Measurements from ENCODE around the gene TSPAN11.

The TSPAN11 gene

DNA sequence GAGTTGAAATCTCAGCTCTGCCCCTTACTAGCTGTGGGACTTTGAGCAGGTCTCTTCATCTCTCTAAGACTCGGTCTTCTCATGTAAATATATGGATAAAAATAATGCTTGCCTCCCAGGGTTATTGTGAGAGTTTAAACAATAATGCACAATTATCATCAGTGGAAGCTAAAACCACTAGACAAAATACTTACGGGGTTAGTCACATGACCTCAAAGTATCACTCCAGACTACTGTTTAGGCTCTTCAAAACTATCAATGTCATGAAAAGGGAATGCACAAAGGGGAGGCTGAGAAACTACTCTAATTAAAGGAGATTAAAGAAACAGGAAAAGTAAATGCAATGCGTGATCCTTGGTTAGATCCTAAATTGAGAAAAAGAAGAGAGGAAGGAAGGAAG is 24.5 kb upstream of the TSPAN11 start:
- no peak overlapping the region for H3K27ac Mint-ChIP-seq
- H3K27me3 Mint-ChIP-seq = peaks cover 4% of the 10 kb centered on the region
- no peaks in the 10 kb centered on the region for H3K9me3 Mint-ChIP-seq
- no peaks in the 10 kb centered on the region for H3K36me3 Mint-ChIP-seq (ENCODE audit: low read depth)
- no peak for DNase-seq
- no peak overlapping the region for H3K4me3 Mint-ChIP-seq
- ATAC-seq = no peak
- H3K4me1 Mint-ChIP-seq = no peaks in the 10 kb centered on the region

- H3K9me3 Mint-ChIP-seq = no peaks in the 10 kb centered on the region
- no peaks in the 10 kb centered on the region for H3K36me3 Mint-ChIP-seq (ENCODE audit: low read depth)
- DNase-seq (no peak), ATAC-seq (no peak)
- no peak overlapping the region for H3K4me3 Mint-ChIP-seq
- no peaks in the 10 kb centered on the region for H3K4me1 Mint-ChIP-seq
- peaks cover 4% of the 10 kb centered on the region for H3K27me3 Mint-ChIP-seq
- H3K27ac Mint-ChIP-seq = no peak overlapping the region
Observed at GRCh38 chr12:30902596-30902995, 24.0 kb upstream of the TSPAN11 start.

DNA sequence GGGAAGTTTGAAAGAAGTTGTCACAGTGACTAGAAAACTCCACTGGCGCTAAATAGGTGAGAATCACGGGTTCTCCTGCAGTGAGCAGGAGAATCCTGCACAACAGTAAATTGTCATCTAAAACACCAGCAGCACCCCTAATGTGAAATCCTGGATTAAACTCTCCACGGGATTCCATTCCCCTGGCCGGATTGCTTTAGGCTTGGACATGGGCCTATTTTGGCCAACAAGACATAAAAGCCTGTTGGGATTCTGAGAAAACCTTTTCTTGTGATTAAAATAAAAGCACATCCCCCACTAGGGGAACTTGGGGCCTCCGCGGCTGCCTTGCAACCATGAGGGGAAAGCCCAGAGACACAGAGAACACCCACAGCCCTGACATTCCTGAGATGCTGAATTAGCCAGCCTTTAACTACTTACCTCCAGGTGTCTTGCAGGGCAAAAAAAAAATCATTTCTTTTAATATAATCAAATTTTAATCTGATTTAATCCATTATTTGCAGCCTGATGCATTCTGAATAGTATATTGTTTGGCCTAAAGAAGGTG is 21.0 kb upstream of the TSPAN11 start:
- H3K4me1 Mint-ChIP-seq = no peaks in the 10 kb centered on the region
- H3K27ac Mint-ChIP-seq = no peak overlapping the region
- H3K9me3 Mint-ChIP-seq = no peaks in the 10 kb centered on the region
- H3K36me3 Mint-ChIP-seq (ENCODE audit: low read depth) = no peaks in the 10 kb centered on the region
- no peak for DNase-seq
- H3K27me3 Mint-ChIP-seq = peaks cover 4% of the 10 kb centered on the region
- no peak overlapping the region for H3K4me3 Mint-ChIP-seq
- no peak for ATAC-seq

- H3K27ac Mint-ChIP-seq = no peak overlapping the region
Observed at GRCh38 chr12:30908076-30908721, 18.3 kb upstream of the TSPAN11 start.

DNA sequence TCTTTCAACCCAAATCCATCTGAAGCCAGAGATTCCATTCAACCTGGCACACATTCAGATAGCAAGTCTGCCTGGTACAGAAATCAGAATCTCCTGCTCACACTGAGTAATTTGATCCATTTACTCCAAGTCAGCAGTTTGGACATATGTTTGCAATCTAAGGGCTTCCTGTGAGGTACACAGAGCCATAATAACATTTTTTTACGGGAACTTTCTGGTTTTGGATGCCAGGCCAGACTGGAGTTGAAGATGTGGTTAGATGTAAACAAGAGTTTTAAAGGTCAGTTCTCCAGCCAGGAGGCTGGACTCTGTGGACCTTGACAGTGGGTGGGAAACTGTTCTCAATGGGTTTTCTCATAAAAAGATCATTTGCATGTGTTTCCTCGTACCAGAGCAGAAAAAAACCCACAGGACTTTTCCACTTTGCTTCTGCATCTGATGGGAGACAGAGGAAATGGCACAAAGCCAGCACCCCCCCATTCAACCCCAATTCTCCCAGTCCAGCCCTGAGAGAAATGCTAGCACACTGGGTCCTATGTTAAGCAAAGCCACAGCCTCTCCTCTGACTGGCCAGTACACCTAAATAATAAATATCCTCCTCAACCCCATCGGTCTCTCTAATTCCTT is 17.7 kb upstream of the TSPAN11 start:
- Mint-ChIP-seq H3K27me3 (peaks cover 3% of the 10 kb centered on the region), H3K4me3 (no peak overlapping the region), H3K4me1 (no peaks in the 10 kb centered on the region), H3K27ac (no peak overlapping the region), H3K9me3 (no peaks in the 10 kb centered on the region), H3K36me3 (ENCODE audit: low read depth) (no peaks in the 10 kb centered on the region)
- ATAC-seq = no peak
- no peak for DNase-seq

More at GRCh38 chr12:30908076-30908721, 18.3 kb upstream of the TSPAN11 start:
- peaks cover 3% of the 10 kb centered on the region for H3K27me3 Mint-ChIP-seq
- ATAC-seq (no peak), DNase-seq (no peak)
- no peaks in the 10 kb centered on the region for H3K36me3 Mint-ChIP-seq (ENCODE audit: low read depth)
- H3K4me3 Mint-ChIP-seq = no peak overlapping the region
- no peaks in the 10 kb centered on the region for H3K9me3 Mint-ChIP-seq
- no peaks in the 10 kb centered on the region for H3K4me1 Mint-ChIP-seq

DNA sequence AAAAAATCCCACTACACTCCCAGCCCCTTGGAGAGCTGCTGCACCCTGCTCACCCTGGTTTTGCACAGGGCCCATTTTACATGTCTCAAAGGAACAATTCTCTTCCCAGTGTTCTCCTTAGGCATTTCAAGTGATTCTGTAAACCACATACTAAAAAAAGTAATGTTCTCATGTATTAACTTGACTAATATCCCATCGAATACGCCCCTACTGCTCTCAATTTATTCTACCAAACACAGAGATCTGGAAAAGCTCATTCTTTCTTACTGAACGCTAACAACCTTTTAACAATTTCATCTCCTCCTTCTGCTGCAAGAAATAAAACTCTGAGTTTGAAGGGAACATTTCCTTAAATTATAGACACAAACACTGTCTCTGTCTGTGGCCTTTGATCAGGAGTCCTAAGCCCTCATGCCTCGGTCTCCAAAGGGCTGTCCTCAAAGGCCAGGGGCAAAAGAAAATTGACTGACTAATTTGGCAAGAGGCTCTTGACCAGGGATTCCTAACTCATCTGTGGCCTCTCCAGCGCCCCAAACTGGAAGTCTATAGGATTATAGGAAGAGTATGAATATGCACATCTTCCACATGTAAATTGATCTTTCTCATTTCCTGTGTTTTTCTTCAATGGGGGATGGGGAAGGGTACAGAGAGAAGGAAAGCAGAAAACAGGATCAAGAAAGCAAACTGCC is 17.1 kb upstream of the TSPAN11 start:
- ATAC-seq (no peak), DNase-seq (no peak)
- H3K27ac Mint-ChIP-seq = no peak overlapping the region
- H3K36me3 Mint-ChIP-seq (ENCODE audit: low read depth) = no peaks in the 10 kb centered on the region
- H3K4me1 Mint-ChIP-seq = no peaks in the 10 kb centered on the region
- no peak overlapping the region for H3K4me3 Mint-ChIP-seq
- H3K9me3 Mint-ChIP-seq = no peaks in the 10 kb centered on the region
- H3K27me3 Mint-ChIP-seq = peaks cover 3% of the 10 kb centered on the region

DNA sequence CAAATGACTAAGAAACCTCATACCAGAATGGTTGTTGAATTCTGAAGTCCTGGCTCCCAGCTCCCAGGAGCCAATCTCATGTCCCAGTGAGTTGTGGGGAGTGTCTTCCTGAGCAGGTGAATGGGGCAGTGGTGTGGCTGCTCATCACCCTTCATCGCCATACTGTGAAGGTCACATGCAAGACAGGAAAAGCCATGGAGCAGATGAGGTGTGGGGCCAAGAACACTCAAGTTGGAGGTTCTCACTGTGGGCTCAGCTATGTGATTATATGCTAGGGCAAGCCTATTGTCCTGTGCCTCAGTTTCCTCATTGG is 16.6 kb upstream of the TSPAN11 start:
- H3K27ac Mint-ChIP-seq = no peak overlapping the region
- DNase-seq = no peak
- ATAC-seq = no peak
- H3K4me3 Mint-ChIP-seq = no peak overlapping the region
- no peaks in the 10 kb centered on the region for H3K4me1 Mint-ChIP-seq
- H3K36me3 Mint-ChIP-seq (ENCODE audit: low read depth) = no peaks in the 10 kb centered on the region
- H3K9me3 Mint-ChIP-seq = no peaks in the 10 kb centered on the region
- peaks cover 3% of the 10 kb centered on the region for H3K27me3 Mint-ChIP-seq

DNA sequence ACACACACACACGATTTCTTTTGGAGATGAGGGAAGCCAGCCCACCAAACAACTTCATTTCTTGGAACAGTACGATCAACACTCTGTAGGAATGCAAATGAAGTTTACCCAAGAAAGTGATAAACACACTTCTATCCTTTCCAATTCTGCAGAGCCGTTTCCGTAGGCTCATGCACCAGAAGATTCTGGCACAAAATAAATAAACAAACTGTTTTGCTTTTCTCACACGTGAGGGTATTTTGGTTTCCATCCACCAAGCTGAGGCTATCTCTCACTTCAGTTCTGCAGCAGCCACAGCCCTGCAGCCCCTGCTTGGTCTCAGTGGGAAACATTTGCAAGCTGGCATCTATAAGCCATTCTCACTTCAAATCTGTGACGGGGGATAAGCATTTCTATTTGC is 15.3 kb upstream of the TSPAN11 start:
- no peaks in the 10 kb centered on the region for H3K4me1 Mint-ChIP-seq
- H3K27me3 Mint-ChIP-seq = peaks cover 3% of the 10 kb centered on the region
- DNase-seq (no peak), ATAC-seq (no peak)
- no peaks in the 10 kb centered on the region for H3K9me3 Mint-ChIP-seq
- no peak overlapping the region for H3K27ac Mint-ChIP-seq
- H3K36me3 Mint-ChIP-seq (ENCODE audit: low read depth) = no peaks in the 10 kb centered on the region
- no peak overlapping the region for H3K4me3 Mint-ChIP-seq

DNA sequence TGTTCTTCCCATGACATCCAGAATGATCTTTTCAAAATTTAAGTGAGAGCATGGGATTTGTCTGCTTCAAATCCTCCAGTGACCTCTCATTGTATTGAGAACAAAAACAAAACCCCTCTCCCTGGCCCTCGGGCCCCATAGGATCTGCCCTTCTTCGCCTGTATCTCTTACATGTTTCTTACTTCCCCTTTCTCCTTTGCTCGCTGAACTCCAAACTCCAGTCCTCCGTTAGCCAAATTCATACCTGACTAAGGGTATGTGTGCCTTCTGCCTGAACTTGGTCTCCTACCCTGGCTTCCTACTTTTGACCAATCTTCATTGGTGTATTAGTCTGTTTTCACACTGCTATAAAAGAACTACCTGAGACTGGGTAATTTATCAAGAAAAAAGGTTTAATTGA is 13.2 kb upstream of the TSPAN11 start:
- H3K4me1 Mint-ChIP-seq = no peaks in the 10 kb centered on the region
- no peak overlapping the region for H3K27ac Mint-ChIP-seq
- no peaks in the 10 kb centered on the region for H3K36me3 Mint-ChIP-seq (ENCODE audit: low read depth)
- peaks cover 2% of the 10 kb centered on the region for H3K27me3 Mint-ChIP-seq
- no peak for ATAC-seq
- DNase-seq = no peak
- H3K4me3 Mint-ChIP-seq = no peak overlapping the region
- H3K9me3 Mint-ChIP-seq = no peaks in the 10 kb centered on the region

GRCh38 chr12:30914986-30915591 is 11.5 kb upstream of the TSPAN11 start:
- H3K27me3 Mint-ChIP-seq = peaks cover 4% of the 10 kb centered on the region
- no peak overlapping the region for H3K27ac Mint-ChIP-seq
- no peaks in the 10 kb centered on the region for H3K36me3 Mint-ChIP-seq (ENCODE audit: low read depth)
- H3K9me3 Mint-ChIP-seq = no peaks in the 10 kb centered on the region
- ATAC-seq (no peak), DNase-seq (no peak)
- H3K4me1 Mint-ChIP-seq = no peaks in the 10 kb centered on the region
- H3K4me3 Mint-ChIP-seq = no peak overlapping the region

GRCh38 chr12:30923057-30923456 is 3.5 kb upstream of the TSPAN11 start:
- no peak overlapping the region for H3K4me3 Mint-ChIP-seq
- H3K36me3 Mint-ChIP-seq (ENCODE audit: low read depth) = no peaks in the 10 kb centered on the region
- no peak overlapping the region for H3K27ac Mint-ChIP-seq
- DNase-seq = no peak
- no peaks in the 10 kb centered on the region for H3K9me3 Mint-ChIP-seq
- ATAC-seq = no peak
- H3K4me1 Mint-ChIP-seq = peaks cover 2% of the 10 kb centered on the region
- peaks cover 38% of the 10 kb centered on the region for H3K27me3 Mint-ChIP-seq

- Mint-ChIP-seq H3K36me3 (ENCODE audit: low read depth) (no peaks in the 10 kb centered on the region), H3K27ac (no peak overlapping the region), H3K27me3 (peaks cover 50% of the 10 kb centered on the region), H3K4me1 (peaks cover 2% of the 10 kb centered on the region), H3K4me3 (no peak overlapping the region), H3K9me3 (no peaks in the 10 kb centered on the region)
- ATAC-seq = no peak
- no peak for DNase-seq
Observed at GRCh38 chr12:30925607-30926242, 823 bp upstream of the TSPAN11 start.

GRCh38 chr12:30927222-30927611 is 669 bp downstream of the TSPAN11 start:
- no peak for DNase-seq
- Mint-ChIP-seq H3K36me3 (ENCODE audit: low read depth) (no peaks in the 10 kb centered on the region), H3K27ac (no peak overlapping the region), H3K4me3 (no peak overlapping the region), H3K4me1 (peaks cover 2% of the 10 kb centered on the region), H3K27me3 (peaks cover 52% of the 10 kb centered on the region), H3K9me3 (no peaks in the 10 kb centered on the region)
- ATAC-seq = no peak

GRCh38 chr12:30928356-30929244 is 2.1 kb downstream of the TSPAN11 start:
- Mint-ChIP-seq H3K9me3 (no peaks in the 10 kb centered on the region), H3K4me1 (peaks cover 2% of the 10 kb centered on the region), H3K4me3 (no peak overlapping the region), H3K27ac (no peak overlapping the region), H3K36me3 (ENCODE audit: low read depth) (no peaks in the 10 kb centered on the region), H3K27me3 (peaks cover 48% of the 10 kb centered on the region)
- no peak for DNase-seq
- ATAC-seq = no peak

Measured in activated naive CD8-positive, alpha-beta T cell treated with anti-CD3 and anti-CD28 coated beads, Interleukin-2, amount 50 U/mL, for 24 hours (primary cell).